Measurements from ENCODE around the gene FUBP1.

GRCh38 chr1:77987919-77988318, 9.0 kb upstream of the FUBP1 start:
- TF ChIP-seq ESRRA (CRISPR knock-in tag; IDR thresholded peaks at IDR 0.05; ENCODE audit: borderline replicate concordance), result no peak
- no peak for TF ChIP-seq USF2 (CRISPR knock-in tag; IDR thresholded peaks at IDR 0.05)
- TF ChIP-seq CTCF (IDR thresholded peaks at IDR 0.05), result no peak
- TF ChIP-seq MAX (CRISPR knock-in tag; IDR thresholded peaks at IDR 0.05), result no peak
- no peak for TF ChIP-seq STAT6 (CRISPR knock-in tag; conservative IDR thresholded peaks at IDR 0.05; ENCODE audit: low read depth)
- no peak for TF ChIP-seq ZNF423 (CRISPR knock-in tag; IDR thresholded peaks at IDR 0.05)
- no peak for TF ChIP-seq AFF4 (CRISPR knock-in tag; IDR thresholded peaks at IDR 0.05; ENCODE audit: borderline replicate concordance)

Measured in WTC11 (cell line).